Right renal cortex interstitium (tissue), 3 donors: ENCODE measurements around the gene ANO4. TPM values are rescaled to one million over a fixed set of nuclear protein-coding genes. Genes with fewer than 3 reads are reported as not detected.
A peak's percentile ranks its signal among the peaks of the same experiment; 100 is the strongest.
"Not testable (repeated sequence)": the region's sequence is repeated elsewhere in the genome, so short reads cannot be mapped to it uniquely, and the experiment has no call there.

Experiments
- DNase-seq, 3 donors: peaks; one replicate each; pipeline ENCODE4 v3.0.0-alpha.2; 2013; ENCODE audit warnings: low read depth in 3 of 3, low spot score in 2 of 3
- polyA plus RNA-seq, 3 donors: library from polyadenylated mRNA; unstranded; fragments of 120-200 nt; gene quantifications; one replicate each; pipeline ENCODE4 v1.2.1, GENCODE V29; 2013; ENCODE audit not compliant: insufficient read length in 3 of 3

The ANO4 gene
- polyA plus RNA-seq, 3 donors = 0.54 to 1.1 (median 0.92) TPM

- DNase-seq = no peak
These were observed 73.2 kb downstream of the ANO4 start for GRCh38 chr12:100867639-100868393.

GRCh38 chr12:100868487-100868886, 73.9 kb downstream of the ANO4 start:
- DNase-seq = no peak

GRCh38 chr12:100871195-100871734, 76.7 kb downstream of the ANO4 start:
- DNase-seq = no peak

- DNase-seq = no peak
These were observed 80.6 kb downstream of the ANO4 start for GRCh38 chr12:100875156-100875555.

GRCh38 chr12:100875771-100876170, 81.2 kb downstream of the ANO4 start:
- DNase-seq = no peak

- no peak for DNase-seq
These were observed 83.2 kb downstream of the ANO4 start for GRCh38 chr12:100877776-100878175.

- DNase-seq = no peak
These were observed 100.6 kb downstream of the ANO4 start for GRCh38 chr12:100895192-100895591.

GRCh38 chr12:100896192-100896591, 101.6 kb downstream of the ANO4 start:
- DNase-seq = no peak

- no peak for DNase-seq
These were observed 102.7 kb downstream of the ANO4 start for GRCh38 chr12:100897240-100897639.

- no peak for DNase-seq
These were observed 104.7 kb downstream of the ANO4 start for GRCh38 chr12:100899301-100899700.

GRCh38 chr12:100900808-100901207, 106.2 kb downstream of the ANO4 start:
- no peak for DNase-seq

- no peak for DNase-seq
These were observed 106.7 kb downstream of the ANO4 start for GRCh38 chr12:100901266-100901665.

GRCh38 chr12:100904270-100904669, 109.7 kb downstream of the ANO4 start:
- DNase-seq = no peak

GRCh38 chr12:100908501-100908900, 113.9 kb downstream of the ANO4 start:
- DNase-seq = no peak

GRCh38 chr12:100913872-100914592, 119.5 kb downstream of the ANO4 start:
- no peak for DNase-seq

GRCh38 chr12:100919116-100919515, 124.5 kb downstream of the ANO4 start:
- DNase-seq = no peak

- DNase-seq = no peak
These were observed 125.9 kb downstream of the ANO4 start for GRCh38 chr12:100920493-100920892.

- peak; percentile 3 to 17 (median 6) for DNase-seq
These were observed 132.2 kb downstream of the ANO4 start for GRCh38 chr12:100926669-100927248.

GRCh38 chr12:100927826-100928225, 133.2 kb downstream of the ANO4 start:
- no peak for DNase-seq

GRCh38 chr12:100932571-100932970, 138.0 kb downstream of the ANO4 start:
- DNase-seq = no peak

- not testable (repeated sequence) for DNase-seq
These were observed 139.0 kb downstream of the ANO4 start for GRCh38 chr12:100933531-100933930.
